Panc1 (cell line): ENCODE results near the gene SPATA20.

ENCODE experiments used
- CTCF ChIP-seq: fragments of 450-650 bp; IDR thresholded peaks from 2 replicates; pipeline ENCODE4 v1.5.1; 2017; ENCODE audit warnings: mild to moderate bottlenecking
- POLR2AphosphoS5 ChIP-seq: IDR thresholded peaks from 2 replicates; pipeline ENCODE4 v1.6.1; 2012; ENCODE audit warnings: mild to moderate bottlenecking, low read depth, low read length, moderate library complexity
- REST ChIP-seq, 2 experiments: IDR thresholded peaks; 2 replicates each; pipeline ENCODE4 v1.6.1; 2011 to 2012; ENCODE audit warnings: low read depth in 2 of 2, control low read depth in 1 of 2, low read length in 1 of 2, mild to moderate bottlenecking in 1 of 2, moderate library complexity in 1 of 2; ENCODE audit not compliant: insufficient read depth in 1 of 2
- SIN3A ChIP-seq: IDR thresholded peaks from 2 replicates; pipeline ENCODE4 v1.6.1; 2012; ENCODE audit warnings: low read depth, mild to moderate bottlenecking, low read length, moderate library complexity, borderline replicate concordance; ENCODE audit not compliant: insufficient read depth

GRCh38 chr17:50601823-50602375 is 54.9 kb downstream of the SPATA20 start:
- TF ChIP-seq CTCF (no peak), POLR2AphosphoS5 (no peak), REST (IDR thresholded peaks at IDR 0.05; ENCODE audit: insufficient read depth in 1 of 2, low read depth in 2 of 2, low read length in 1 of 2) (no peak), SIN3A (no peak)
